Ovary (tissue), 3 donors: ENCODE measurements around the gene SLFN5.

ENCODE experiments used
- CTCF ChIP-seq, 3 donors: fragments of 450-650 bp in 2 of 3; fragments of 200-600 bp in 1 of 3; IDR thresholded peaks; one replicate each; pipeline versions ENCODE4 v1.5.1 to v1.8.0; 2016 to 2022; ENCODE audit warnings: antibody characterized with exemption in 3 of 3, mild to moderate bottlenecking in 1 of 3
- EP300 ChIP-seq: sonication (generic); formaldehyde crosslinking; IDR thresholded peaks from one replicate; pipeline ENCODE4 v1.6.1; 2017; ENCODE audit warnings: antibody characterized with exemption
- donor health status: DM: no; HTN: no; CAD: no.

- TF ChIP-seq CTCF (IDR thresholded peaks at IDR 0.05) (no peak), EP300 (no peak)
Measured at GRCh38 chr17:35286120-35286781, 43.4 kb downstream of the SLFN5 start.
